ENCODE results near the gene SPINT4. TPM values are rescaled to one million over a fixed set of nuclear protein-coding genes. Genes with fewer than 3 reads are reported as not detected.
"Not testable (repeated sequence)": the region's sequence is repeated elsewhere in the genome, so short reads cannot be mapped to it uniquely, and the experiment has no call there.

The SPINT4 gene
- total RNA-seq, 6 donors from 2014 or later, result not detected

GRCh38 chr20:45695496-45695895 is 26.7 kb upstream of the SPINT4 start:
- WGBS, 2 donors, result 89 to 93% methylated on average over 2 of the region's 2 CpGs
- no peaks in the 10 kb centered on the region for H3K4me1 ChIP-seq
- H3K4me3 ChIP-seq, result no peak overlapping the region
- no peaks in the 10 kb centered on the region for H3K36me3 ChIP-seq
- ATAC-seq (ENCODE audit: low FRiP score in 2 of 2) (no peak), DNase-seq (no peak)
- no peak for TF ChIP-seq CTCF (IDR thresholded peaks at IDR 0.05)
- TF ChIP-seq POLR2AphosphoS5 (IDR thresholded peaks at IDR 0.05), result no peak
- TF ChIP-seq EP300 (IDR thresholded peaks at IDR 0.05), result no peak
- TF ChIP-seq POLR2A (IDR thresholded peaks at IDR 0.05), result no peak
- H3K27me3 ChIP-seq, result no peaks in the 10 kb centered on the region
- H3K27ac ChIP-seq, result no peak overlapping the region
- no peaks in the 10 kb centered on the region for H3K9me3 ChIP-seq

- Histone ChIP-seq H3K4me1 (peaks cover 0 to 4% (median 1%) of the 10 kb centered on the region in 4 donors), H3K27ac (no peak overlapping the region), H3K9me3 (no peaks in the 10 kb centered on the region), H3K27me3 (no peaks in the 10 kb centered on the region), H3K4me3 (no peak overlapping the region), H3K36me3 (no peaks in the 10 kb centered on the region)
- 69 to 88% methylated on average over 4 of the region's 4 CpGs for WGBS, 2 donors
- ATAC-seq (ENCODE audit: low FRiP score in 2 of 2), result no peak
- TF ChIP-seq POLR2AphosphoS5 (IDR thresholded peaks at IDR 0.05) (no peak), POLR2A (IDR thresholded peaks at IDR 0.05) (no peak), CTCF (IDR thresholded peaks at IDR 0.05) (no peak), EP300 (IDR thresholded peaks at IDR 0.05) (no peak)
- DNase-seq, result no peak
Measured at GRCh38 chr20:45701104-45701503, 21.0 kb upstream of the SPINT4 start.

- Histone ChIP-seq H3K9me3 (no peaks in the 10 kb centered on the region), H3K4me3 (no peak within 1 kb of the TSS), H3K27me3 (no peaks in the 10 kb centered on the region), H3K4me1 (peaks cover 0 to 4% (median 1%) of the 10 kb centered on the region in 4 donors), H3K27ac (no peak within 1 kb of the TSS), H3K36me3 (no peaks in the 10 kb centered on the region)
- ATAC-seq (ENCODE audit: low FRiP score in 2 of 2) (no peak), DNase-seq (no peak)
- TF ChIP-seq POLR2A (IDR thresholded peaks at IDR 0.05) (no peak), CTCF (IDR thresholded peaks at IDR 0.05) (no peak), POLR2AphosphoS5 (IDR thresholded peaks at IDR 0.05) (no peak), EP300 (IDR thresholded peaks at IDR 0.05) (no peak)
- WGBS, 2 donors, result 55 to 72% methylated on average over 4 of the region's 4 CpGs
Measured at GRCh38 chr20:45701873-45702272, 20.3 kb upstream of the SPINT4 start, which contains the start of gene WFDC13. WFDC13 (plus strand) TSS chr20:45702038; CDS start chr20:45702124, 86 bp downstream.

- H3K36me3 ChIP-seq, result no peaks in the 10 kb centered on the region
- no peak within 1 kb of the TSS for H3K4me3 ChIP-seq
- TF ChIP-seq POLR2A (IDR thresholded peaks at IDR 0.05) (no peak), POLR2AphosphoS5 (IDR thresholded peaks at IDR 0.05) (no peak), EP300 (IDR thresholded peaks at IDR 0.05) (no peak), CTCF (IDR thresholded peaks at IDR 0.05) (no peak)
- DNase-seq, result no peak
- no peak within 1 kb of the TSS for H3K27ac ChIP-seq
- H3K4me1 ChIP-seq, result peaks cover 0 to 4% (median 1%) of the 10 kb centered on the region in 4 donors
- 79 to 94% methylated on average over 1 of the region's 1 CpG for WGBS, 2 donors
- ATAC-seq (ENCODE audit: low FRiP score in 2 of 2), result no peak
- no peaks in the 10 kb centered on the region for H3K9me3 ChIP-seq
- no peaks in the 10 kb centered on the region for H3K27me3 ChIP-seq
Measured at GRCh38 chr20:45704969-45705637, 17.0 kb upstream of the SPINT4 start, which contains the start of gene WFDC10B. WFDC10B (minus strand) TSS chr20:45705019; CDS start chr20:45685992, 19,027 bp downstream.

- not testable (repeated sequence) for H3K36me3 ChIP-seq; H3K27ac ChIP-seq; H3K4me3 ChIP-seq; H3K4me1 ChIP-seq; DNase-seq; ATAC-seq (ENCODE audit: low FRiP score in 2 of 2); H3K9me3 ChIP-seq; H3K27me3 ChIP-seq
Measured at GRCh38 chr20:45716141-45716688, 5.9 kb upstream of the SPINT4 start.
